ENCODE data around the gene ST8SIA1.

DNA sequence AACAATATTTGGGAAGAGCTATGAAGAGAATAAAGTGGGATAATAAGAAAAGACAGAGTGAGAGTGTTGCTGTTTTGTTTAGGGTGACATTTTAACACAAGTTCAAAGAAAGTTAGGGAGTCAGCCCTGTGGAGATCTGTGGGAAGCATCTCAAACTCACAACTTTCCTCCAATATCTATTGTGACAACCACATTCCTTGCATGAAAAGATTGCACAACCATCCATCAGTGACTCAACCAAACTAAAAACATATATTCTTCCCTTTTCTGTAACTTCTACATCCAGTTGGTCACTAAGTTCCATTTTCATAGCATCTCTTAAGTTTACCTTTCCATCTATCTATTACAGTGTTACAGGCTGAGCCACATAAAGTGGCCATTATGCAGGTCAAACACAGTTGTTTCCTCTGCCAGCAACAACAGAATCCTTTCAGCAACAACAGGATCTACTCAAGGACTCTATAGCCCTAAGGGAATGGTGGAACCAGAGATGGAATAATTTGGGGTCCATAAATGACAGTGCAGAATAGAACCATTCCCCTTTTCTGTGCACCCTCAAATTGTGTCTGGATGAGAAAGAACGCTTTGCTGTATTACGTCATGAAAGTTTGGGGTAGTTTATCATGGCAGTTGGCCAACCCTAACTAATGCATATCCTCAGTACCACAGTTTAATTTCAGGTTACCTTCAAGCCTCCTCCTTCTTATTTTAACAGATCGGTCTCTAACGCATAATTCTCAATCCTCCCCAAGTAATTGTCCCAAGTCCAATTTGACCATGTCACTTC lies 118.8 kb downstream of the ST8SIA1 start:
- TF ChIP-seq POLR2A (IDR thresholded peaks at IDR 0.05; ENCODE audit: low read length) (no peak), GATA1 (IDR thresholded peaks at IDR 0.05; ENCODE audit: low read depth, low read length) (no peak)

All from erythroblast (primary cell).